IgD-negative memory B cell (primary cell): ENCODE measurements around the gene PDXP. TPM values are rescaled to one million over a fixed set of nuclear protein-coding genes. Genes with fewer than 3 reads are reported as not detected.
A peak's percentile ranks its signal among the peaks of the same experiment; 100 is the strongest.

ENCODE experiments used
- H3K27ac Mint-ChIP-seq, 3 donors: one replicate each; pipeline ENCODE4 v1.8.0; 2020 to 2022; ENCODE audit warnings: mild to moderate bottlenecking in 3 of 3, mixed read lengths in 3 of 3, moderate library complexity in 1 of 3
- H3K27me3 Mint-ChIP-seq: one replicate; pipeline ENCODE4 v1.8.0; 2021; ENCODE audit warnings: mixed read lengths
- H3K36me3 Mint-ChIP-seq: one replicate; pipeline ENCODE4 v1.8.0; 2020; ENCODE audit warnings: mild to moderate bottlenecking, mixed read lengths
- H3K4me1 Mint-ChIP-seq, 3 donors: one replicate each; pipeline ENCODE4 v1.8.0; 2020 to 2022; ENCODE audit warnings: mixed read lengths in 3 of 3, mild to moderate bottlenecking in 1 of 3
- H3K4me3 Mint-ChIP-seq, 4 donors: one replicate each; pipeline ENCODE4 v1.8.0; 2020 to 2022; ENCODE audit warnings: mild to moderate bottlenecking in 4 of 4, mixed read lengths in 4 of 4, moderate library complexity in 3 of 4
- H3K9me3 Mint-ChIP-seq, 3 donors: one replicate each; pipeline ENCODE4 v1.8.0; 2020 to 2021; ENCODE audit warnings: mixed read lengths in 3 of 3, mild to moderate bottlenecking in 1 of 3
- polyA plus RNA-seq: library from polyadenylated mRNA; unstranded; fragments of 300-500 nt; fragmentation: Illumina TruSeq; gene quantifications from one replicate; pipeline ENCODE4 v1.2.3, GENCODE V29; 2021

Gene PDXP
- polyA plus RNA-seq, 1 donor from 2014 or later = 2.4 TPM

DNA sequence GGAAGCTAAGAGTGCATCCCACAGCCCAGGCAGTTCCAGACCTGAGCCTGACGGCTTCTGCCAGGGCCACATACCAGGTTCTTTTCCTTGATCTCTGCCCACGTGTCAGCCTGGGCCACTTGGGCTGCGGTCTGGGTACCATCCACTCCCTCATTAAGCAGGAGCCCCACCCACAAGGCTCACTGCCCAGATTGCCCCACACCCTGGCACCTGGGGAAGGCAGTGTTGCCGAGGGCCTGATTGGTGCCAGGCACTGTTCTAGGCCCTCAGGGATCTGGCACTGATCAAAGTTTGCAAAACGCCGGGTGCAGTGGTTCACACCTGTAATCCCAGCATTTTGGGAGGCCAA lies 34.5 kb upstream of the PDXP start:
- Mint-ChIP-seq H3K9me3 (no peaks in the 10 kb centered on the region), H3K27me3 (peaks cover 2% of the 10 kb centered on the region), H3K4me3 (peak overlapping the region in 1 of 4 donors; percentile 49), H3K4me1 (peaks cover 31 to 32% (median 31%) of the 10 kb centered on the region in 3 donors), H3K27ac (peak overlapping the region in 2 of 3 donors; percentile 85 to 91), H3K36me3 (peaks cover 7% of the 10 kb centered on the region)

DNA sequence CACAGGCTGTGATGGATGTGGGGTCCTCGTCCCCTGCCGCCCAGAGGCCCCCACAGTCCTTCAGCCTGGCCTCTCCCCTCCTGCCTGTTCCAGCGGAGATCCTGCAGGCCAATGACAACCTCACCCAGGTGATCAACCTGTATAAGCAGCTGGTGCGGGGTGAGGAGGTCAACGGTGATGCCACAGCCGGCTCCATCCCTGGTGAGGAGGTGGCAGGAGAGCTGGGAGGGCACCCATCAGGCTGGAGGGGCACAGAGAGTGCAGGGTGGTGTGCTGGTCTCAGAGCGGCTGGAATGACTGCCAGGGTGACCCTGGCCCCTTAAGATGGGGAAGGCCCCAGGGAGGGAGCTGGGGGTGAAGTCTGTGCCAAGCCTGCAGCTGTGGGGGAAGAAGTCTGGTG lies 33.6 kb upstream of the PDXP start:
- Mint-ChIP-seq H3K9me3 (no peaks in the 10 kb centered on the region), H3K4me3 (peak overlapping the region in 2 of 4 donors; percentile 4 to 71), H3K27me3 (peaks cover 2% of the 10 kb centered on the region), H3K4me1 (peaks cover 27 to 31% (median 31%) of the 10 kb centered on the region in 3 donors), H3K36me3 (peaks cover 4% of the 10 kb centered on the region), H3K27ac (peak overlapping the region; percentile 36 to 94 (median 86))

DNA sequence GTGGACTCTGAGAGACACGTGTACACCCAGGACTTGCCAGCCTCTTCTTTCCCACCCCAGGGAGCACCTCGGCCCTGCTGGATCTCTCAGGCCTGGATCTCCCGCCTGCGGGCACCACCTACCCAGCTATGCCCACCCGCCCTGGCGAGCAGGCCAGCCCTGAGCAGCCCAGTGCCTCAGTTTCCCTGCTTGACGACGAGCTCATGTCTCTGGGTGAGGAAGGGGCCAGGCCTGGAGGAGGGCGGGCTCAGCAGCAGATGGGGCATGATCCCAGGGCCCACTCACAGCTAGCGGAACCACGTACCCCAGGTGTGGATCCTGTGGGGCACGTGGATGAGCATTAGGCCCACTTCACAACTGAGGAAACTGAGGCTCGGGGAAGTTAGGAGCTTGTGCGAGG lies 32.8 kb upstream of the PDXP start:
- H3K4me3 Mint-ChIP-seq = peak overlapping the region in 2 of 4 donors; percentile 4 to 71
- H3K4me1 Mint-ChIP-seq = peaks cover 27 to 31% (median 31%) of the 10 kb centered on the region in 3 donors
- H3K36me3 Mint-ChIP-seq = peaks cover 4% of the 10 kb centered on the region
- H3K9me3 Mint-ChIP-seq = no peaks in the 10 kb centered on the region
- peaks cover 2% of the 10 kb centered on the region for H3K27me3 Mint-ChIP-seq
- peak overlapping the region; percentile 71 to 94 (median 91) for H3K27ac Mint-ChIP-seq

DNA sequence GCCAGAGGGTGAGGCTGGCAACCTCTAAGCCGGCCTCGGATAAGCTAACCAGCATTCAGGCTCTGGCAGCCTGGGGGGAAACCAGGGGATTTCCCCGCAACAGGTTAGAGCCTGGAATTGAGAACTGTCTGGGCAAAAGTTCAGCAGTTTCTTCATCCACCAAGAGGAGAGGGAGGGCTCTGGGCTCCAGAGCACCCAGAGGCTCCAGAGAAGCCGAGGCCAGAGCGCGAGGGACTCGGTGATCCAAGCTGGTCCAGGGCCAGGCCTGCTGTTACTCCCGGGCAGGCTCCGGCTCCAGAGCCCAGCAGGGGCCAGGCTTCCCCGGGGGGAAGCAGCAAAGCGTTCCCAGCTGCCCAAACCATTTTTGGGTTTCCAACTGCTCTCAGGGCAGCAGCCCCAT lies 32.4 kb upstream of the PDXP start:
- Mint-ChIP-seq H3K27me3 (peaks cover 2% of the 10 kb centered on the region), H3K9me3 (no peaks in the 10 kb centered on the region), H3K4me1 (peaks cover 27 to 31% (median 31%) of the 10 kb centered on the region in 3 donors), H3K4me3 (peak overlapping the region in 1 of 4 donors; percentile 22), H3K27ac (peak overlapping the region; percentile 71 to 94 (median 91)), H3K36me3 (peaks cover 4% of the 10 kb centered on the region)

DNA sequence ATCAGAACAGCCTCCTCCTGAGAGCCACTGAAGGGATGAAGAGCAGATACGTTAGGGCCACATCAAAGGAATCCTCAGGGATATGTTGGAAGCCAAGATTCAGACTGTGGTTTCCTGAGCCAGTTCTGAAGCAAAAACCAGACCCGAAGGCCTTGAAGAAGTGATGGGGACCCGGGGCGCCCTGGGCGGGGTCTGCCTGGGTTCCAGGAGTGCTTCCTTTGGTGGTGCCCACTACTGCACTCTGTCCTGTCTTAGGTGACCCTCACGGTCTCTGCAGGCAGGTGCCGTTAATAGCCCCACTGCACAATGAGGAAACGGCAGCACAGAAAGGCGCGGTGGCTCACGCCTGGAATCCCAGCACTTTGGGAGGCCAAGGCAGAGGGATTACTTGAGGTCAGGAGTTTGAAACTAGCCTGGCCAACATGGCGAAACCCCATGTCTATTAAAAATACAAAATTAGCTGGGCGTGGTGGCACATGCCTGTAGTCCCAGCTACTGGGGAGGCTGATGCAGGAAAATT lies 31.9 kb upstream of the PDXP start:
- H3K4me1 Mint-ChIP-seq = peaks cover 27 to 31% (median 29%) of the 10 kb centered on the region in 3 donors

DNA sequence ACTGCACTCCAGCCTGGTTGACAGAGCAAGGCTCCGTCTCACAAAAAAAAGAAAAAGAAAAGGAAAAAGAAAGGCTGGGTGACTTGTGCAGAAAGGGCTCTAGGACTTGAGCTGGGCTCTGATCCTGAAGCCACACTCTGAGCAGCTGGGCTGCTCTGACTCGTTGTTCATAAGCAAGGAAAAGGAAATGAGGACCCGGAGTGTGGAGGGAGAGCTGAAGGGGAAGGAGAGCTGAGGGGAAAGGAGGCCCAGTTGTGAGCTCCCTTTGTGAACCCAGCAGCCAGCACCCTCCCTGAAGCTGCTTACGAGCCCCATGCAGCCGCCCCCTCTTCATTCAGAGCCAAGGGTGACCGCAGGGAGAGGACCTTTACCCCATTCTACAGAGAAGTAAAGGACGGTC lies 31.4 kb upstream of the PDXP start:
- H3K27me3 Mint-ChIP-seq = peaks cover 2% of the 10 kb centered on the region
- peak overlapping the region; percentile 91 to 92 (median 91) for H3K27ac Mint-ChIP-seq
- peaks cover 27 to 35% (median 32%) of the 10 kb centered on the region in 3 donors for H3K4me1 Mint-ChIP-seq
- peak overlapping the region; percentile 43 to 84 (median 49) for H3K4me3 Mint-ChIP-seq
- peaks cover 4% of the 10 kb centered on the region for H3K36me3 Mint-ChIP-seq
- H3K9me3 Mint-ChIP-seq = no peaks in the 10 kb centered on the region

More for the DNA sequence above, 31.9 kb upstream of the PDXP start:
- Mint-ChIP-seq H3K27me3 (peaks cover 2% of the 10 kb centered on the region), H3K9me3 (no peaks in the 10 kb centered on the region), H3K36me3 (peaks cover 4% of the 10 kb centered on the region), H3K4me3 (peak overlapping the region; percentile 43 to 84 (median 49)), H3K27ac (peak overlapping the region; percentile 91 to 94 (median 92))

DNA sequence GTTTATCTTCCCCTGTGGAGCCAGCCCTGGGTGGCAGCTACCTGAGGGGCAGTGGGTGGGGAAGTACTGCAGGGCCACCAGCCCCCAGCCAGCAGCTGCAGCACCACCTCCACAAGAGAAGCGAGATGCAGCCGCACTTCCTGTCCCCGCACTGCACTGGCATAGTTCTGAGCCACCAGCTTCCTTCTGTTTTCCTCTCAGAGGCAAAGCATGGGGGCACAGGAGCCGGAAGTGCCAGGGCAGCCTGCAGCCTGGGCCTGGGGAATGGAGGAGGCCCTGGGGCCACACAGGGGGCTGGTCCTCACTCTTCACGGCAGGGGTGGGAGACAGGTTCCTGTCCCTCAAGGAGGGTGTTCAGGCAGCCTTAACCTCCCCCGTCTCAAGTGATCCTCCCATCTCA lies 31.0 kb upstream of the PDXP start:
- peaks cover 27 to 35% (median 34%) of the 10 kb centered on the region in 3 donors for H3K4me1 Mint-ChIP-seq
- H3K4me3 Mint-ChIP-seq = peak overlapping the region; percentile 42 to 84 (median 46)
- H3K9me3 Mint-ChIP-seq = no peaks in the 10 kb centered on the region
- peaks cover 2% of the 10 kb centered on the region for H3K27me3 Mint-ChIP-seq
- H3K27ac Mint-ChIP-seq = peak overlapping the region; percentile 91 to 92 (median 91)
- H3K36me3 Mint-ChIP-seq = peaks cover 4% of the 10 kb centered on the region

DNA sequence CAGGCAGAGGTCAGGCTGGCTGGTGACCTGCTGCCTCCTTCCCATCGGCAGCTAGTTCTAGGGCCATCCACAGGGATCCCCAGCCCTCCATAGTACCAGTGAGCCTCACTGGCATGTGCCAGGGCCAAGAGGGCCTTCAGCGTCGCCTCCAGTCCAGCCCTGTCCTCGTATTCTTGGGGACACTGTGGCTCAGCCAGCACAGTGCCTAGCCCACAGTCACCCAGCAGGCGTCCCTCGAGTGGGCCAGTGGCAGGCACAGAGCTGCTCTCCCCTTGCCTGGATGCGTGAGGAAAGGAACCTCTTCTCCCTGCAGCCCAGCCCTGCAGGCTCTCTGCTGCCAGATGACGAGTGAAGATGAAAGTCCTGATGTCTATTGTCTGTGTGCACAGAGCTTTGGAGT lies 29.7 kb upstream of the PDXP start:
- Mint-ChIP-seq H3K4me1 (peaks cover 29 to 39% (median 38%) of the 10 kb centered on the region in 3 donors), H3K9me3 (no peaks in the 10 kb centered on the region), H3K27ac (peak overlapping the region in 2 of 3 donors; percentile 91), H3K4me3 (peak overlapping the region in 2 of 4 donors; percentile 58 to 65), H3K36me3 (peaks cover 2% of the 10 kb centered on the region), H3K27me3 (peaks cover 2% of the 10 kb centered on the region)

DNA sequence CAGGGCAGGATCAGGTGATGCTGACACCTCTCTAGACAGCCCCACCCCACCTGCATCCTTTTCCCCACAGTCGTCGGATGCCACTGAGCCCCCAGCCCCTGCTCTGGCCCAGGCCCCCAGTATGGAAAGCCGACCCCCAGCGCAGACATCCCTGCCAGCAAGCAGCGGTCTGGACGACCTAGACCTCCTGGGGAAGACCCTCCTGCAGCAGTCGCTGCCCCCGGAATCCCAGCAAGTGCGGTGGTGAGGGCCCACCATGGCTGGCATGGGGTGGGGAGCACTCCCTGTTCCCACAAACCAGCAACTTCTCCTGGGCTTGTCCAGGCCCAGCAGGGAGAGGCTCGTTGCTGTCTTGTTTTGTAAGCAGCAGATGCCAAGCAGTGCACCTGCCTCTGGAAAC lies 28.6 kb upstream of the PDXP start:
- Mint-ChIP-seq H3K27ac (no peak overlapping the region), H3K36me3 (peaks cover 2% of the 10 kb centered on the region), H3K9me3 (no peaks in the 10 kb centered on the region), H3K4me1 (peaks cover 40 to 49% (median 44%) of the 10 kb centered on the region in 3 donors), H3K27me3 (peaks cover 2% of the 10 kb centered on the region), H3K4me3 (no peak overlapping the region)

DNA sequence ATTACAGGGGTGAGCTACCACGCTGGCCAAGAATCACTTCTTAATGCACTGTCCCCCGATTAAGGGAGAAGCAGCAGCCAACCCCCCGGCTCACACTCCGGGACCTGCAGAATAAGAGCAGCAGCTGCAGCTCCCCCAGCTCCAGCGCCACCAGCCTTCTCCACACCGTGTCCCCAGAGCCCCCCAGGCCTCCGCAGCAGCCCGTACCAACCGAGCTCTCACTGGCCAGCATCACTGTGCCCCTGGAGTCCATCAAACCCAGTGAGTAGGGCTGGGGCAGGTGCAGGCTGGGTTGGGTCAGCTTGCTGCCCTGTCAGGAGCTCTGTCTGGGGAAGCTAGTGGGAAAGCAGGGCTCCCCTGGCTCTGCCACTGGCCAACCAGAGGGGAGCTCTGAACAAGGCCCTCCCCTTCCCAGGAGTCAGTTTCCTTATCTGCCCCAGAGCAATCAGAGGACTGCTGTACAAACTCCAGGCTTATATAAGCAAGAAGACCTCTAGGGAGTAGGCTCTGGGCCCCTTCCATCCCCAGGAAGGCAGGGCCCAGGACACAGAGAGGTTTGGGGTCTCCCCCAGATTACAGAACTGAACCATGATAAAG lies 27.6 kb upstream of the PDXP start:
- peak overlapping the region in 2 of 4 donors; percentile 39 to 45 for H3K4me3 Mint-ChIP-seq
- no peaks in the 10 kb centered on the region for H3K9me3 Mint-ChIP-seq
- H3K27ac Mint-ChIP-seq = peak overlapping the region; percentile 59 to 75 (median 69)
- H3K36me3 Mint-ChIP-seq = no peaks in the 10 kb centered on the region
- H3K27me3 Mint-ChIP-seq = no peaks in the 10 kb centered on the region
- H3K4me1 Mint-ChIP-seq = peaks cover 39 to 46% (median 41%) of the 10 kb centered on the region in 3 donors

DNA sequence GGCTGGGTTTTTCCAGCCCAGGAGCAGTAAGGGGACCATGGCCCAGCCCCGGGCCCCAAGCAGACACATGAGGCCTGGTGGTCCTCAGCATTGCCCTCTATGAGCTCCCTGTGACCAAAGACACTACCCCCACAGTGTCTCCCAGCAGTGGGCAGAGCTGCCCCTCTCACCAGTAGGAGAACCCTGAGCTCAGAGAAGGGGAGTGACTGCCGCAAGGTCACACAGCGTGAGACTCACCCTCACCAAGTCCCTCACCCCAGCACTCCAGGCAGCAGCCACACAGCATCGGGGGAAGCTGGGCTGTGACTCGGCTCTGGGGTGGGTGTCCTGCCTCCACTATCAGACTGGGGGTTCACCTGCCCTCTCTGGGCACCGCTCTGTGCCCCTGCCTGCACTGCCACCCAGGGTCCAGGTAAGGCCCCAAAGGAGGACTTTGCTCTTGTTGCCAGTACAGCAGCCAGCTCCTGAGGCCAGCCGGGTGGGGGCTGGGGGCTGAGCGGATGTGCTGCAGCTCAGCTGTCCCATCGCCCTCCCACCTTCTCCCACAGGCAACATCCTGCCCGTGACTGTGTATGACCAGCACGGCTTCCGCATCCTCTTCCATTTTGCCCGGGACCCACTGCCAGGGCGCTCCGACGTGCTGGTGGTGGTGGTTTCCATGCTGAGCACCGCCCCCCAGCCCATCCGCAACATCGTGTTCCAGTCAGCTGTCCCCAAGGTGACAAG lies 26.9 kb upstream of the PDXP start:
- Mint-ChIP-seq H3K9me3 (no peaks in the 10 kb centered on the region), H3K4me3 (peak overlapping the region in 3 of 4 donors; percentile 33 to 68 (median 45)), H3K4me1 (peaks cover 43 to 50% (median 46%) of the 10 kb centered on the region in 3 donors), H3K27me3 (no peaks in the 10 kb centered on the region), H3K36me3 (no peaks in the 10 kb centered on the region), H3K27ac (peak overlapping the region; percentile 69 to 91 (median 75))

DNA sequence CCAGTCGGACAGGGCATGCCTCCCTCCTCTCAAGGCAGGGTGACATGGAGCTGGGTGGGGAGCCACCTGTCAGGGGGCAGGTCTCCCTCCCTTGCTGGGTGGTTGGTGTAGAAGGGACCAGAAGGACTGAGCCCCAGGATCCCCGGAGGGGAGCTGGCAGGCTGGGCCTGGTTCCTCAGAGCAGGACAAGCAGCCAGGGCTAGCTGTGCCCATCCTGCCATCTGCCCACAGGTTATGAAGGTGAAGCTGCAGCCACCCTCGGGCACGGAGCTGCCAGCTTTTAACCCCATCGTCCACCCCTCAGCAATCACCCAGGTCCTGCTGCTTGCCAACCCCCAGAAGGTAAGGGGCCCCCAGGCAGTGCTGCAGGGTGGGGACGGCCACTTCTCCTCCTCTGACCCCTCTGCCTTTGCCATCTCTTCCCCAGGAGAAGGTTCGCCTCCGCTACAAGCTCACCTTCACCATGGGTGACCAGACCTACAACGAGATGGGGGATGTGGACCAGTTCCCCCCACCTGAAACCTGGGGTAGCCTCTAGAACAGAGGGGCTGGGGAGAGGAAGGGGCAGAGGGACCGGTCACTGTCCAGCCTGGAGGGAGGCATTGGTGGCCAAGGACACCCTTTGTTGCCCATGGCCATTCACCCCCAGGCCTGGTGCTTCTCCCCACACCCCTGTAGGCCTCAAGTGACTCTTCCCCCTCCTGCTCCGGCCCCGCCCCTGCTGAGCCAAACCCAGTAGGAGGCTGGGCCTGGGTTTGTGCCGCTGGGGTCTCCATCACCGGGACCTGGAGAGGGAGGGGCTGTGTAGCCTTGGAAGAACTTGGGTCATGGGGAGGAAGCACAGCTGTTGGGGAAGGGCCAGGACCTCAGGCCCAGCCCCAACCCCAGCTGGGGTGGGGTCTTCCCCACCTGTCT lies 26.1 kb upstream of the PDXP start:
- H3K4me3 Mint-ChIP-seq = peak overlapping the region in 3 of 4 donors; percentile 60 to 92 (median 83)
- H3K27me3 Mint-ChIP-seq = no peaks in the 10 kb centered on the region
- no peaks in the 10 kb centered on the region for H3K36me3 Mint-ChIP-seq
- H3K27ac Mint-ChIP-seq = peak overlapping the region; percentile 89 to 97 (median 93)
- H3K9me3 Mint-ChIP-seq = no peaks in the 10 kb centered on the region
- H3K4me1 Mint-ChIP-seq = peaks cover 41 to 50% (median 42%) of the 10 kb centered on the region in 3 donors

DNA sequence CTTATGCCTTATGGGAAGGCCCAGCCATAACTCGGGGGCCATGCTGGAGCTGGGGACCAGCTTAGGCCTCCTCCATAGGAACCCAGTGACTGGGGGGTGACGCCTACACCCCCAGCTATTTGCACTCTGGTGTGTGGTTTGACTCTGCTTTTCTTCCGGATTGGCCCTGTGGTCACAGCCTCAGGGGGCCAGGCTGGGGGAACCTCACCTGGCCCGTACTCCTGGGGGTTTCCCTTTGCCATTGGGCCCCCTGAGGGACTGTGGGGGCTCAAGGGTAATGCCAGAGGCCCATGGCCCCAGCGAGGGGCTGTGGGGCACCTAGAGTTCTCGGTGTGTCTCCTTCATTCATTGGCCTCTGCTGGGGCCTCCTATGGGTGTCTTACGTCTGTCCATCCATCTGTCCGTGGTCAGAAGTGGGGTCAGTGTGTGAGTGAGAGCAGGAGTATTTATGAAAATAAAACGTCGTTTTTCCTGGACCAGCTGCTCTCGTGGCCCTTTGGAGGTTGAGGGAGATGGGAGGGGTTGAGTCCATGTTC lies 25.4 kb upstream of the PDXP start:
- Mint-ChIP-seq H3K27ac (peak overlapping the region; percentile 89 to 97 (median 93)), H3K36me3 (no peaks in the 10 kb centered on the region), H3K4me3 (peak overlapping the region; percentile 60 to 92 (median 79)), H3K27me3 (no peaks in the 10 kb centered on the region), H3K9me3 (no peaks in the 10 kb centered on the region), H3K4me1 (peaks cover 42 to 49% (median 44%) of the 10 kb centered on the region in 3 donors)
